Activated T-helper 2 cell treated with anti-CD3 and anti-CD28 coated beads, Interferon-gamma antibody, Interleukin-2, Interleukin-4, amounts not matched to agents 10 μg/mL and 5 μg/mL and 100 μg/mL, durations not matched to agents 14 hours and 24 hours and 36 hours (primary cell): ENCODE data around the gene FADS1. TPM values are rescaled to one million over a fixed set of nuclear protein-coding genes. Genes with fewer than 3 reads are reported as not detected.

ENCODE experiments used
- DNase-seq: peaks from one replicate; pipeline ENCODE4 v3.0.0; 2021; ENCODE audit warnings: low spot score
- H3K27ac Mint-ChIP-seq: one replicate; pipeline ENCODE4 v1.8.0; 2021; ENCODE audit warnings: mixed read lengths
- H3K27me3 Mint-ChIP-seq: one replicate; pipeline ENCODE4 v1.8.0; 2021; ENCODE audit warnings: low read depth, mixed read lengths
- H3K36me3 Mint-ChIP-seq: one replicate; pipeline ENCODE4 v1.8.0; 2021; ENCODE audit warnings: low read depth, mixed read lengths
- H3K4me1 Mint-ChIP-seq: one replicate; pipeline ENCODE4 v1.8.0; 2021; ENCODE audit warnings: low read depth, mixed read lengths
- H3K4me3 Mint-ChIP-seq: one replicate; pipeline ENCODE4 v1.8.0; 2021; ENCODE audit warnings: low read depth, mild to moderate bottlenecking, moderate library complexity, mixed read lengths
- H3K9me3 Mint-ChIP-seq: one replicate; pipeline ENCODE4 v1.8.0; 2021; ENCODE audit warnings: mixed read lengths
- intact Hi-C: fragments of 100-400 bp; cut with micrococcal nuclease; formaldehyde crosslinking; loops from one replicate; pipeline ENCODE4 v1.15.1; 2023
- total RNA-seq: library from RNA; stranded (reverse); gene quantifications from 2 replicates; pipeline ENCODE4 v1.2.3, GENCODE V29; 2022

FADS1 gene
- total RNA-seq = 114 and 116 TPM in 2 replicates

- DNase-seq = peak; percentile 84
- Mint-ChIP-seq H3K27ac (peak within 1 kb of the TSS; percentile 96), H3K4me3 (peak within 1 kb of the TSS; percentile 99), H3K4me1 (peaks cover 20% of the 10 kb centered on the region), H3K36me3 (peaks cover 40% of the 10 kb centered on the region), H3K9me3 (no peaks in the 10 kb centered on the region), H3K27me3 (no peaks in the 10 kb centered on the region)
- intact Hi-C loops = loop anchor here (1.0 to 2.0 kb wide), 3 partner anchors 11 to 830 kb away; partner anchors contain the start of gene FADS2
Observed at GRCh38 chr11:61816736-61817455, at the start of gene FADS1. Gene FADS1, minus strand, starts transcription at chr11:61817003. Its CDS starts 74 bp downstream, at chr11:61816929.

DNA sequence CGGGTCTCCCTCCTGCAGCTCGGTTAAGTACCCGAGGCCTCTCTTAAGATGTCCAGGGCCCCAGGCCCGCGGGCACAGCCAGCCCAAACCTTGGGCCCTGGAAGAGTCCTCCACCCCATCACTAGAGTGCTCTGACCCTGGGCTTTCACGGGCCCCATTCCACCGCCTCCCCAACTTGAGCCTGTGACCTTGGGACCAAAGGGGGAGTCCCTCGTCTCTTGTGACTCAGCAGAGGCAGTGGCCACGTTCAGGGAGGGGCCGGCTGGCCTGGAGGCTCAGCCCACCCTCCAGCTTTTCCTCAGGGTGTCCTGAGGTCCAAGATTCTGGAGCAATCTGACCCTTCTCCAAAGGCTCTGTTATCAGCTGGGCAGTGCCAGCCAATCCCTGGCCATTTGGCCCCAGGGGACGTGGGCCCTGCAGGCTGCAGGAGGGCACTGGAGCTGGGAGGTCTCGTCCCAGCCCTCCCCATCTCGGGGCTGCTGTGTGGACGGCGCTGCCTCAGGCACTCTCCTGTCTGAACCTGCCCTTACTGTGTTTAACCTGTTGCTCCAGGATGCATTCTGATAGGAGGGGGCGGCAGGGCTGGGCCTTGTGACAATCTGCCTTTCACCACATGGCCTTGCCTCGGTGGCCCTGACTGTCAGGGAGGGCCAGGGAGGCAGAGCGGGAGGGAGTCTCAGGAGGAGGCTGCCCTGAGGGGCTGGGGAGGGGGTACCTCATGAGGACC lies 49.6 kb upstream of the FADS1 start:
- H3K9me3 Mint-ChIP-seq = no peaks in the 10 kb centered on the region
- peaks cover 35% of the 10 kb centered on the region for H3K36me3 Mint-ChIP-seq
- H3K4me1 Mint-ChIP-seq = peaks cover 5% of the 10 kb centered on the region
- H3K27ac Mint-ChIP-seq = peak overlapping the region; percentile 30
- DNase-seq = no peak
- H3K27me3 Mint-ChIP-seq = no peaks in the 10 kb centered on the region
- no peak overlapping the region for H3K4me3 Mint-ChIP-seq
- intact Hi-C loops = no loop called here

DNA sequence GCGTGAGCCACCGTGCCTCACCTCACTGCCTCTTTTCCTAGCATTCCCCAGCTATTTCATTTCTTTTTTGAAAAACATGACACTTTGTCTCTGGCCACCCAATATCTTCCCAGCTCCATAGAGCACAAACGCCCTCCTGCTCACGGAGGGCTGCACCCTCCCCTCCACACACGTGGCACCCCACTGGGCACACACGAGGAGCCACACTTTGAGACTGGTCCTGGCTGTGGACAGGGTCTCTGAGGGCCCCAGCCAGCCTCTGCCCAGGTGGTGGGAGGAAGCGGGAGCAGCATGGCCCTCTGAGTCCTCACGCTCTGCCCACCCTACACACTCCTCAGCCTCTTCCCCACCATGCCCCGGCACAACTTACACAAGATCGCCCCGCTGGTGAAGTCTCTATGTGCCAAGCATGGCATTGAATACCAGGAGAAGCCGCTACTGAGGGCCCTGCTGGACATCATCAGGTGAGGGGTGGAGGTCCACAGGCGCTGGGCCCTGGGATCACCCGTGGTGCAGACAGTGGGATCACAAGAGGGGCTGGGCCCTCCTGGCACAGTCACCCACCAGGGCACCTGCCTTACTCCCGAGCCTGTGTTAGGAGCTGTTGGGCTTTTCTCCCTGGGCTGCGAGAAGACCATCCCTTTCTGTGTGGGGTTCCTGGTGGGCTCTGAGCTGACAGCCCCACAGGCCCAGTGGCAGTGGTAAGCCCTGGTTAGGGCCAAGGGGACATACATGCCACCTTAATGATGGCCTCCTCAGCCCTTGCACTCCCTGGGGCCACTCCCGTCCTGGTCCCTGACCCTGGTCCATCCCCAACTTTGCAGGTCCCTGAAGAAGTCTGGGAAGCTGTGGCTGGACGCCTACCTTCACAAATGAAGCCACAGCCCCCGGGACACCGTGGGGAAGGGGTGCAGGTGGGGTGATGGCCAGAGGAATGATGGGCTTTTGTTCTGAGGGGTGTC lies 48.3 kb upstream of the FADS1 start:
- H3K27ac Mint-ChIP-seq = no peak overlapping the region
- H3K27me3 Mint-ChIP-seq = no peaks in the 10 kb centered on the region
- no peaks in the 10 kb centered on the region for H3K9me3 Mint-ChIP-seq
- H3K4me3 Mint-ChIP-seq = no peak overlapping the region
- intact Hi-C loops = no loop called here
- DNase-seq = no peak
- H3K36me3 Mint-ChIP-seq = peaks cover 44% of the 10 kb centered on the region
- H3K4me1 Mint-ChIP-seq = peaks cover 3% of the 10 kb centered on the region

- intact Hi-C loops = no loop called here
Observed at GRCh38 chr11:61863548-61864081, 46.8 kb upstream of the FADS1 start.

DNA sequence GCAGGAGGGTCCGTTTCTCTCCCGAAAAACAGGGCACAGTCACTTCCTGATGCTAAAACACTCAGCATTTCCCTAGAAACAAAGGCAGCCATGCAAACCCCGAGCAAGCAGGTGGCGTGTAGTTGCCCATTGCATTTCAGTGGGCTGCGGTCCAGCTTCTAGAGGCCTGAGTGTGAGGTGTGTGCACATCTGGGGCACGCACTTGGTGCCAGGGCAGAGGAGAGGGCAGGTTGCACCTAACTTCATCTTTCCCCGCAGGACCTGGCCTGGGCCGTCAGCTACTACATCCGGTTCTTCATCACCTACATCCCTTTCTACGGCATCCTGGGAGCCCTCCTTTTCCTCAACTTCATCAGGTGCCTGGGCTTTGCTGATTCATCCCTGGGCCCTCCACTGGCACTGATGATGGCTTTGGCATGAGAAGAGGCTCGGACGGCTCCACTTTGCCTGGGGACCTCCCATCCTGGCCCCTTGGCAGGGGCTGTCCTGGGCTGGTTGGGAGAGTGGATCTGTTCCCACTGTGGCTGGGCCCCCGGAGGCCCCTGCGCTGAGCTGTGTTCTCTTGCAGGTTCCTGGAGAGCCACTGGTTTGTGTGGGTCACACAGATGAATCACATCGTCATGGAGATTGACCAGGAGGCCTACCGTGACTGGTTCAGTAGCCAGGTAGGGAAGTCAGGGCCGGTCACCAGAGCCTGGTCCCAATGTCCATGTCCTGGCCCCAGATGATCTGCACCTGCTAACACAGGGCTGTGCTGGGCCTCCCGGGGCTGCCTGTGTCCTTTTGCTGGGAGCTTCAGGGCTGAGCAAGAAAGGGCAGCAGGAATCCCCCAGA lies 46.1 kb upstream of the FADS1 start:
- no peak overlapping the region for H3K27ac Mint-ChIP-seq
- DNase-seq = no peak

More at GRCh38 chr11:61863548-61864081, 46.8 kb upstream of the FADS1 start:
- Mint-ChIP-seq H3K27ac (no peak overlapping the region), H3K36me3 (peaks cover 58% of the 10 kb centered on the region), H3K4me1 (peaks cover 3% of the 10 kb centered on the region), H3K27me3 (no peaks in the 10 kb centered on the region), H3K4me3 (no peak overlapping the region), H3K9me3 (no peaks in the 10 kb centered on the region)
- no peak for DNase-seq

DNA sequence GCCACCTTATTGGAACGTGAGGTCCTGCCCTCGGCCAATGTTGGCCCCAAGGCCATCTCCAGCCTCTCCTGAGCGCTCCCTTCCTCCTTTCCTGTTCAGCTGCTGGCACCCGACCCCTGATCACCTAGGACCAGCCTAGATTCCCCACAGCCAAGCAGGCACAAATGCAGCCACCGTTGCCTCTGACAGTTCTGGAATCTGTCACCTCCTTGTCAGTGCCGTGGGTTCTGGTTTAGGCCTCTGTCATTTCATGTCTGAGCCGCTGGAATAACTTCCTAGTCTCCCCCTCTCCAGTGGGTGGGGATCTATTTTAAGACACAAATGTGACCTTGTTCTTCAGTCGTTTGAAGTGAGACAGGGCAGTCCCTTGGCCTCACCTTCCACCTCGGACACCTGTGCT lies 44.8 kb upstream of the FADS1 start:
- Mint-ChIP-seq H3K36me3 (peaks cover 70% of the 10 kb centered on the region), H3K4me1 (peaks cover 3% of the 10 kb centered on the region), H3K27ac (no peak overlapping the region), H3K4me3 (no peak overlapping the region), H3K27me3 (no peaks in the 10 kb centered on the region), H3K9me3 (no peaks in the 10 kb centered on the region)
- intact Hi-C loops = loop anchor here (1.0 kb wide), 1 partner anchor 17 kb away; no protein-coding TSS in a partner anchor
- DNase-seq = no peak

More for the DNA sequence above, 46.1 kb upstream of the FADS1 start:
- no peaks in the 10 kb centered on the region for H3K9me3 Mint-ChIP-seq
- peaks cover 58% of the 10 kb centered on the region for H3K36me3 Mint-ChIP-seq
- peaks cover 3% of the 10 kb centered on the region for H3K4me1 Mint-ChIP-seq
- intact Hi-C loops = loop anchor here (1.0 kb wide), 1 partner anchor 15 kb away; no protein-coding TSS in a partner anchor
- no peaks in the 10 kb centered on the region for H3K27me3 Mint-ChIP-seq
- H3K4me3 Mint-ChIP-seq = no peak overlapping the region

DNA sequence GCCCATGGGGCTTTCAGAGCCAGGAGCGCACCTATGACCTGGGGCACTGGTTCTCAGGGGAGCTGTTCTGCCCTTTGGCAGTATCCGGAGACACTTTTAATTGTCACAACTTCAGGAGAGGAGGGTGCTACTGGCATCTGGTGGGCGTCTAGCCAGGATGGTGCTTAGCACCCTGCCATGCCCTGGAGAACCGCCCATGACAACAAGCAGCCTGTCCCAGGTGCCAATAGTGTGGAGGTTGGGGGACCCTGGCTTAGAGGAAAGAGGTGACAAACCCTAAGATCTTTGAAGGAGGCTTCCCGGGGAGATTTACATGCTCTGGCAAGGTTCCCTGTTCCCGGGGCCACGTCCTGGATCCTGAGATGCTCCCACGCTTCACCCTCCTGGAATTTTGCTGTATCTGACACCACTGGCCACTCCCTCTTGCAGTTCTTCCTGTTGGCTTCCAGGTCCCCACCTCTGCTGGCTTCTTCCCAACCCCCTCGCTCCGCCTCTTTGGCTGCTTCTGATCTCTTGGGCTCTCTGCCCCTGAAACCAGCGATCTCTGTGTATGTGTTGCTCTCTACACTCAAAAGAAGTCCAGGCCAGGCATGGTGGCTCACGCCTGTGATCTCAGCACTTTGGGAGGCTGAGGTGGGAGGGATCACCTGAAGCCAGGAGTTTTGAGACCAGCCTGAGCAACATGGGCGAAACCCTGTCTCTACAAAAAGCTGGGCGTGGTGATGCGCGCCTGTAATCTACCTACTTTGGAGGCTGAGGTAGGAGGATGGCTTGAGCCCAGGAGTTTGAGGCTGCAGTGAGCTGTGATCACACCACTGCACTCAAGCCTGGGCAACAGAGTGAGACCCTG lies 43.5 kb upstream of the FADS1 start:
- Mint-ChIP-seq H3K9me3 (no peaks in the 10 kb centered on the region), H3K27me3 (no peaks in the 10 kb centered on the region), H3K36me3 (peaks cover 68% of the 10 kb centered on the region), H3K27ac (no peak overlapping the region), H3K4me1 (no peaks in the 10 kb centered on the region), H3K4me3 (no peak overlapping the region)
- no peak for DNase-seq
- intact Hi-C loops = no loop called here

GRCh38 chr11:61855939-61856680 lies 39.3 kb upstream of the FADS1 start:
- H3K27ac Mint-ChIP-seq = no peak overlapping the region
- H3K4me3 Mint-ChIP-seq = no peak overlapping the region
- peaks cover 66% of the 10 kb centered on the region for H3K36me3 Mint-ChIP-seq
- no peak for DNase-seq
- no peaks in the 10 kb centered on the region for H3K27me3 Mint-ChIP-seq
- intact Hi-C loops = no loop called here
- no peaks in the 10 kb centered on the region for H3K4me1 Mint-ChIP-seq
- no peaks in the 10 kb centered on the region for H3K9me3 Mint-ChIP-seq

DNA sequence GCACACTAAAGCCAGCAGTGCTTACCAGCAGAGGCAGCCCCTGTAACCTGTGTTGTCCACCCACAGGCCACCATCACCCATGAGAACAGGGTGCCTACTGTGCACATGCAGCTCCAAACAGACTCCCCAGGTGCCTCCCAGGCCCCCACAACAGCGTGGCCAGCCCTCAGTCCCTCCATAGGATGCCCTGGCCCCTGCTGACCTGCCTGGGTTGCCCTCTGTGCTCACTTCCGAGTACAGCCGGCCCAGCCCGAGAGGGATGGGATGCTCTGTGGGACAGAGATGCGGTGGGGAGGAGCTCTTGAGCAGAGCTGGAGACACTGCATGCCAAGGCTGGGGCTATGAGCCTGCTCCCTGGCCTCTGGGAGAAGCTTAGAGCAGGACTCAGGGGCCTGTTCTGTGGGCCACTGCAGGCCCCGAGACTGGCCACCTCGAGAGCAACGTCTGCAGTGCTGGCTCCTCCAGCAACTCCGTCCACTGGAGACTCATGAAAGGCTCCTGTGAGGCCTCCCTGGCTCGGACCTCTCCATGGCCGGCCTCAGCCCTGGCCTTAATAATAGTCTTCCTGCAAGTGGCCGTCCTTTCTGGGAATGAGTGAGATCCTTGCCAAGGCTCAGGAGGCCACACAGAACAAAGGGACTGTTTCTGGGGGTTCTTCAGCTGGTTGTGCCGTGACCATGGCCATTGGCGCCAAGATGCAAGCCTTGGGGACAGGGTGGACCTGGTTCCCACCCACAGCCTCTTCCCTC lies 38.3 kb upstream of the FADS1 start:
- Mint-ChIP-seq H3K27ac (no peak overlapping the region), H3K4me1 (no peaks in the 10 kb centered on the region), H3K9me3 (no peaks in the 10 kb centered on the region), H3K4me3 (no peak overlapping the region), H3K36me3 (peaks cover 66% of the 10 kb centered on the region), H3K27me3 (no peaks in the 10 kb centered on the region)
- intact Hi-C loops = no loop called here
- DNase-seq = no peak

DNA sequence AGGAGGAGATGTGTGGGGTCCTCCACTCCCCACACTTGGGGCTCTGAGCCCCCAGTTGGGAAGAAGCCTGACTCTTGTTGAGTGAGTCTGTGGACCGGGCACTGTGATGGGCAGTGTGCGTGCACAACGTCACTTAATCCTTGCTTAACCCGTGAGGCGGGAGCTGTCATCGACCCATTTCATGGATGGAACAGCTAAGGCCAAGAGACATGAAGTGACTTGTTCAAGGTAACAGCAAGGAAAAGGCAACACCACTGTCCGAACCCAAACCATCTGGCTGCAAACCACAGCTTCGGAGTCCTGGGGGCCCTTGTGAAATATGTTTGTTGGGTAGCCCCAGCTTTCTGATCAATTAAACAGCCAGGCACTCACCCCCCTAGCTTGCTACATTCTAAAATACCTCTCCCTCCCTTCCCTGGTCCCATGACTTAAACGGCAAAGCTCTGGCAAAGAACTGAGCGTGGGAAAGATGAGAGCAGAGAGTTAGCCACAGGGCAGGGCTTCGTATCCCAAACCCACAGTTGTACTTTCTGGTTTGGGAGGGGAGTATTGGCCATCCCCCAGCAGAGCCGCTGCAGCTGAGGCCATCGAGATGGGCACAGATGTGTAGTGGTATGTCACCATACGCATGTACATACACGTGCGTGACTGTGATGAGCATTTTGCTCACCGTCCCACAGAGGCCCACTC lies 37.5 kb upstream of the FADS1 start:
- DNase-seq = no peak
- intact Hi-C loops = no loop called here
- Mint-ChIP-seq H3K4me3 (no peak overlapping the region), H3K27ac (no peak overlapping the region), H3K27me3 (no peaks in the 10 kb centered on the region), H3K36me3 (peaks cover 66% of the 10 kb centered on the region), H3K9me3 (no peaks in the 10 kb centered on the region), H3K4me1 (no peaks in the 10 kb centered on the region)
